ENCODE measurements around the gene LRBA. TPM values are rescaled to one million over a fixed set of nuclear protein-coding genes. Genes with fewer than 3 reads are reported as not detected.

The LRBA gene
- total and polyA plus RNA-seq, 9 of the 15 experiments (the other 6 are each of a cell fraction or from before 2014, with no cell fraction given) = 24.2 to 88.7 (median 59.7) TPM

DNA sequence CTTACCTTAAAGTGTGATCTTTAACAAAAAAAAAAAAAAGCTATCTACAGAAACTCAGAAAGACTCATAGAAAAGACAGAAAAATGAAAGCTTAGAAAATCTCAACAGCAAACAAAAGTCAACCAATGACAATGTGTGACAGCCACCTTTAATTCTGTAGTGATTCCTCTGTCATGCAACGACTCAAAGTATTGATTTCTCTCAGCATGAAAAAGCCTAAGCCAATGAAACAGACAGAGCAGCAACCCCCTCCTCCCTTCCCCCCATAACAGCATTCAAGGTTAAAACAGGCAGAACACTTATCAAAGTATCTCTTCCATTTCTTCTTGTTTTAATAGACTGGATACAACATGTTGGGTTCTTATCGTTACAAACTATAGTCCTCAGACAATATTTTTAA is 320.6 kb downstream of the LRBA start (continued):
- TF ChIP-seq, protein P1, sequence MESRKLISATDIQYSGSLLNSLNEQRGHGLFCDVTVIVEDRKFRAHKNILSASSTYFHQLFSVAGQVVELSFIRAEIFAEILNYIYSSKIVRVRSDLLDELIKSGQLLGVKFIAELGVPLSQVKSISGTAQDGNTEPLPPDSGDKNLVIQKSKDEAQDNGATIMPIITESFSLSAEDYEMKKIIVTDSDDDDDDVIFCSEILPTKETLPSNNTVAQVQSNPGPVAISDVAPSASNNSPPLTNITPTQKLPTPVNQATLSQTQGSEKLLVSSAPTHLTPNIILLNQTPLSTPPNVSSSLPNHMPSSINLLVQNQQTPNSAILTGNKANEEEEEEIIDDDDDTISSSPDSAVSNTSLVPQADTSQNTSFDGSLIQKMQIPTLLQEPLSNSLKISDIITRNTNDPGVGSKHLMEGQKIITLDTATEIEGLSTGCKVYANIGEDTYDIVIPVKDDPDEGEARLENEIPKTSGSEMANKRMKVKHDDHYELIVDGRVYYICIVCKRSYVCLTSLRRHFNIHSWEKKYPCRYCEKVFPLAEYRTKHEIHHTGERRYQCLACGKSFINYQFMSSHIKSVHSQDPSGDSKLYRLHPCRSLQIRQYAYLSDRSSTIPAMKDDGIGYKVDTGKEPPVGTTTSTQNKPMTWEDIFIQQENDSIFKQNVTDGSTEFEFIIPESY (CRISPR knock-in tag; IDR thresholded peaks at IDR 0.05) = no peak
- no peak for TF ChIP-seq RAD51 (IDR thresholded peaks at IDR 0.05; ENCODE audit: borderline replicate concordance, low read depth)
- TF ChIP-seq ZC3H8 (IDR thresholded peaks at IDR 0.05) = no peak
- TF ChIP-seq, protein P2, sequence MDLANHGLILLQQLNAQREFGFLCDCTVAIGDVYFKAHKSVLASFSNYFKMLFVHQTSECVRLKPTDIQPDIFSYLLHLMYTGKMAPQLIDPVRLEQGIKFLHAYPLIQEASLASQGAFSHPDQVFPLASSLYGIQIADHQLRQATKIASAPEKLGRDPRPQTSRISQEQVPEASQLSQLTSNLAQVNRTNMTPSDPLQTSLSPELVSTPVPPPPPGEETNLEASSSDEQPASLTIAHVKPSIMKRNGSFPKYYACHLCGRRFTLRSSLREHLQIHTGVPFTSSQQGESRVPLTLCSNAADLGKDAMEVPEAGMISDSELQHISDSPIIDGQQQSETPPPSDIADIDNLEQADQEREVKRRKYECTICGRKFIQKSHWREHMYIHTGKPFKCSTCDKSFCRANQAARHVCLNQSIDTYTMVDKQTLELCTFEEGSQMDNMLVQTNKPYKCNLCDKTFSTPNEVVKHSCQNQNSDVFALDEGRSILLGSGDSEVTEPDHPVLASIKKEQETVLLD (IDR thresholded peaks at IDR 0.05) = no peak
- no peak for TF ChIP-seq RBBP5 (IDR thresholded peaks at IDR 0.05; ENCODE audit: borderline replicate concordance, insufficient read depth, low read length, poor library complexity, severe bottlenecking)
- TF ChIP-seq NR4A1 (CRISPR knock-in tag; IDR thresholded peaks at IDR 0.05) = no peak
- TF ChIP-seq NR4A1 (tag; IDR thresholded peaks at IDR 0.05) = no peak
- TF ChIP-seq, protein P3, sequence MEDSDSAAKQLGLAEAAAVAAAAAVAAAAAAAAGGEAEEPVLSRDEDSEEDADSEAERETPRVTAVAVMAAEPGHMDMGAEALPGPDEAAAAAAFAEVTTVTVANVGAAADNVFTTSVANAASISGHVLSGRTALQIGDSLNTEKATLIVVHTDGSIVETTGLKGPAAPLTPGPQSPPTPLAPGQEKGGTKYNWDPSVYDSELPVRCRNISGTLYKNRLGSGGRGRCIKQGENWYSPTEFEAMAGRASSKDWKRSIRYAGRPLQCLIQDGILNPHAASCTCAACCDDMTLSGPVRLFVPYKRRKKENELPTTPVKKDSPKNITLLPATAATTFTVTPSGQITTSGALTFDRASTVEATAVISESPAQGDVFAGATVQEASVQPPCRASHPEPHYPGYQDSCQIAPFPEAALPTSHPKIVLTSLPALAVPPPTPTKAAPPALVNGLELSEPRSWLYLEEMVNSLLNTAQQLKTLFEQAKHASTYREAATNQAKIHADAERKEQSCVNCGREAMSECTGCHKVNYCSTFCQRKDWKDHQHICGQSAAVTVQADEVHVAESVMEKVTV (CRISPR knock-in tag; IDR thresholded peaks at IDR 0.05) = no peak
- TF ChIP-seq ZNF696 (CRISPR knock-in tag; conservative IDR thresholded peaks at IDR 0.05) = no peak
- TF ChIP-seq HNRNPH1 (optimal IDR thresholded peaks at IDR 0.05; ENCODE audit: low read depth, low read length) = no peak

Measured in K562 (cell line).